Ascending aorta (tissue), 2 donors: ENCODE results near the gene TMEM272. TPM values are rescaled to one million over a fixed set of nuclear protein-coding genes. Genes with fewer than 3 reads are reported as not detected.

ENCODE experiments used
- DNase-seq, 2 donors: peaks; one replicate each; pipeline ENCODE4 v3.0.0-alpha.2; 2019; ENCODE audit warnings: low spot score in 2 of 2
- H3K27ac ChIP-seq, 2 donors: fragments of 200-600 bp; sonication (generic); one replicate each; pipeline ENCODE4 v1.5.1; 2016 to 2017; ENCODE audit warnings: mild to moderate bottlenecking in 1 of 2
- H3K27me3 ChIP-seq: fragments of 200-600 bp; sonication (generic); one replicate; pipeline ENCODE4 v1.5.1; 2017
- H3K36me3 ChIP-seq, 2 donors: fragments of 200-600 bp; sonication (generic); one replicate each; pipeline ENCODE4 v1.5.1; 2016
- H3K4me1 ChIP-seq, 2 donors: fragments of 200-600 bp; sonication (generic); one replicate each; pipeline ENCODE4 v1.5.1; 2016 to 2017; ENCODE audit warnings: mild to moderate bottlenecking in 1 of 2
- H3K4me3 ChIP-seq, 2 donors: fragments of 200-600 bp; sonication (generic); one replicate each; pipeline ENCODE4 v1.5.1; 2016 to 2017; ENCODE audit warnings: mild to moderate bottlenecking in 1 of 2
- H3K9me3 ChIP-seq, 2 donors: fragments of 200-600 bp; sonication (generic); one replicate each; pipeline ENCODE4 v1.5.1; 2016
- CTCF ChIP-seq, 3 experiments: fragments of 200-600 bp in 2 of 3; fragments of 450-650 bp in 1 of 3; sonication (generic) in 2 of 3; IDR thresholded peaks; one replicate each; pipeline ENCODE4 v1.5.1; 2016 to 2019; ENCODE audit warnings: antibody characterized with exemption in 3 of 3, mild to moderate bottlenecking in 1 of 3, moderate library complexity in 1 of 3
- intact Hi-C: fragments of 100-400 bp; cut with DNase I; formaldehyde crosslinking; loops from one replicate; pipeline ENCODE4 v1.15.1; 2023
- total RNA-seq: library from RNA; depleted of rRNA; stranded (reverse); fragments of >200 nt; gene quantifications from one replicate; pipeline ENCODE4 v1.1.0, GENCODE V29; 2016

TMEM272 gene
- total RNA-seq, 1 donor from 2014 or later, result not detected

- H3K4me3 ChIP-seq, result no peak overlapping the region
- H3K36me3 ChIP-seq, result peaks cover 0 to 7% of the 10 kb centered on the region in 2 donors
- no peak overlapping the region for H3K27ac ChIP-seq
- peak in 1 of 3 experiments; percentile 36 for TF ChIP-seq CTCF (IDR thresholded peaks at IDR 0.05)
- H3K9me3 ChIP-seq, result no peaks in the 10 kb centered on the region
- no peaks in the 10 kb centered on the region for H3K27me3 ChIP-seq
- intact Hi-C loops, result no loop called here
- peaks cover 9 to 24% of the 10 kb centered on the region in 2 donors for H3K4me1 ChIP-seq
- no peak for DNase-seq
Observed at GRCh38 chr13:51797664-51798488, 47.1 kb downstream of the TMEM272 start.

GRCh38 chr13:51796546-51796945, 48.4 kb downstream of the TMEM272 start:
- Histone ChIP-seq H3K4me1 (peaks cover 5 to 12% of the 10 kb centered on the region in 2 donors), H3K4me3 (no peak overlapping the region), H3K36me3 (peaks cover 0 to 7% of the 10 kb centered on the region in 2 donors), H3K9me3 (no peaks in the 10 kb centered on the region), H3K27me3 (no peaks in the 10 kb centered on the region), H3K27ac (no peak overlapping the region)
- no peak for DNase-seq
- intact Hi-C loops, result no loop called here
- no peak for TF ChIP-seq CTCF (IDR thresholded peaks at IDR 0.05)

GRCh38 chr13:51795419-51795818, 49.6 kb downstream of the TMEM272 start:
- peaks cover 0 to 7% of the 10 kb centered on the region in 2 donors for H3K36me3 ChIP-seq
- no peak for DNase-seq
- no peak overlapping the region for H3K4me3 ChIP-seq
- no peaks in the 10 kb centered on the region for H3K9me3 ChIP-seq
- H3K4me1 ChIP-seq, result peaks cover 0 to 3% of the 10 kb centered on the region in 2 donors
- no peak for TF ChIP-seq CTCF (IDR thresholded peaks at IDR 0.05)
- no peaks in the 10 kb centered on the region for H3K27me3 ChIP-seq
- intact Hi-C loops, result no loop called here
- H3K27ac ChIP-seq, result no peak overlapping the region

DNA sequence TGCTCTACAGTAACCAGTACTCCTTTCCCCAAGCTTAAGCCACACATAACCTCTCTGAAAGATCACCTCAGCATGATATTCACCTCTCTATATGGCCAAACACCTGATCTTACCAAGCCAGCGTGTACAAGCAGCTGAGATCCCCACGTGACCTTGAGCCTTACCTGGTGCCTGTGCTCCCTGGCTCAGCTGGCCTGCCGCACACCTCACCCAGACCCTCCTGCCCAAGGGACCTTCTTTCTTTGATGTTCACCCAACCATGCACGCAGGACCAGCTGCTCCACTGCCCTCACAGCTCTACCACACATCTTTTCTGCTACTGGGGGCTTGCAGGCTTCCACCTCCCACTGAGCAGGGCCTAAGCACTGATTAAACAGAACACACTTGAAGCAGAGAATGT, 50.0 kb downstream of the TMEM272 start:
- no peak for TF ChIP-seq CTCF (IDR thresholded peaks at IDR 0.05)
- H3K9me3 ChIP-seq, result no peaks in the 10 kb centered on the region
- intact Hi-C loops, result no loop called here
- DNase-seq, result no peak
- no peak overlapping the region for H3K27ac ChIP-seq
- H3K4me3 ChIP-seq, result no peak overlapping the region
- no peaks in the 10 kb centered on the region for H3K27me3 ChIP-seq
- peaks cover 0 to 7% of the 10 kb centered on the region in 2 donors for H3K36me3 ChIP-seq
- H3K4me1 ChIP-seq, result no peaks in the 10 kb centered on the region

DNA sequence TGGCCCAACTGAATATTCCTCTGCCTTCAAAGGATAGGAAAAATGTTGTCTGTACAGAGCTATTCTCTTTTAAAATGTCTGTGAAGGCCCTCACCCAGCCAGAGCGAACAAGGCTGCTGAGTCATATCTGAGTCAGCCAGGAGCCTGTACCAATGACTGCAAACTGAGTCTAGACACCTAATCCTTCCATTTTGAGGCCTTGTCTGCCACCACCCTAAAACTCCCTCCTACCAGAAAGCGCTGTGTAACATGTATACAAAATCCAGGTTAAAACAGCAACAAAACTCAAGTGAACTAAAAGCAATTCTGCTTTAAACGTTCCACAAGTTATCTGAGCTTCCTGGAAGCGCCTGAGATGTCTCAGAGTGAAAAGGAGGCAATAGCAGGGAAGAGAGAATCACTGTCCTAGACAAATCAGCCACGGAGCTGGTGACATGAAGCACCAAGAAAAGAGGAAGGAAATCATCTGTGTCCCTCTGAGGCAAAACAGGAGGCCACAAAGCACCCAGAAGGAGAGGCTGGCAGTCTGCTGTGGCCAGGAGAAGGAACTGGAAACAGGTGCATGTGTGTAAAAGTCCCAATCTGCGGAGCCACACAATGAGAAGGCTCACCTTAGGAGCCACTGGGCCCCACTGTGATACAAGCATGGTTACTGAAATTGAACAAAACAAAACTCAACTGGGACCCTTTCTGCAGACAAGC, 51.3 kb downstream of the TMEM272 start:
- intact Hi-C loops, result no loop called here
- no peak for DNase-seq
- Histone ChIP-seq H3K4me3 (no peak overlapping the region), H3K27me3 (no peaks in the 10 kb centered on the region), H3K27ac (no peak overlapping the region), H3K36me3 (peaks cover 0 to 7% of the 10 kb centered on the region in 2 donors), H3K4me1 (no peaks in the 10 kb centered on the region), H3K9me3 (no peaks in the 10 kb centered on the region)
- TF ChIP-seq CTCF (IDR thresholded peaks at IDR 0.05), result no peak
